Endothelial cell of umbilical vein (primary cell): ENCODE results near the gene SEC62.

Experiments used
- CTCF ChIP-seq, 2 donors: IDR thresholded peaks; 1 replicate in 1 of 2; 2 replicates in 1 of 2; pipeline ENCODE4 v1.5.1; 2011; ENCODE audit warnings: low read length in 2 of 2, mild to moderate bottlenecking in 2 of 2, moderate library complexity in 2 of 2, control low read depth in 1 of 2, inconsistent platforms in 1 of 2, low read depth in 1 of 2; ENCODE audit not compliant: insufficient read depth in 1 of 2; ENCODE audit errors: extremely low read depth in 1 of 2
- EZH2 ChIP-seq: IDR thresholded peaks from 2 replicates; pipeline ENCODE4 v1.6.1; 2012; ENCODE audit warnings: borderline replicate concordance, low read depth, mild to moderate bottlenecking, moderate library complexity, low read length, inconsistent platforms; ENCODE audit not compliant: severe bottlenecking
- GATA2 ChIP-seq: IDR thresholded peaks from 2 replicates; pipeline ENCODE4 v1.7.0; 2011; ENCODE audit warnings: low read depth, mild to moderate bottlenecking, moderate library complexity, mixed read lengths, low read length; ENCODE audit not compliant: insufficient read length, insufficient read depth
- MAX ChIP-seq: IDR thresholded peaks from 2 replicates; pipeline ENCODE4 v1.6.1; 2011; ENCODE audit not compliant: insufficient read depth, insufficient read length
- POLR2A ChIP-seq: IDR thresholded peaks from 2 replicates; pipeline ENCODE4 v1.6.1; 2012; ENCODE audit warnings: low read depth, mild to moderate bottlenecking, control low read depth, low read length

- no peak for TF ChIP-seq POLR2A
- TF ChIP-seq CTCF (IDR thresholded peaks at IDR 0.05; ENCODE audit: extremely low read depth in 1 of 2, insufficient read depth in 1 of 2, low read depth in 1 of 2, low read length in 2 of 2), result no peak
- TF ChIP-seq GATA2, result no peak
- TF ChIP-seq MAX, result no peak
- no peak for TF ChIP-seq EZH2
These were observed 26.2 kb downstream of the SEC62 start for GRCh38 chr3:169992781-169993180.
